Activated T-helper 17 cell treated with anti-CD3 and anti-CD28 coated beads, Interleukin-2, amount 50 U/mL, for 72 hours (primary cell): ENCODE results near the gene NPL. TPM values are rescaled to one million over a fixed set of nuclear protein-coding genes. Genes with fewer than 3 reads are reported as not detected.

Experiments used
- ATAC-seq: fragments of 150-1000 bp; cut with Tn5 transposase; replicated peaks from 2 replicates; pipeline ENCODE4 v1.10.0; 2021; ENCODE audit warnings: mild to moderate bottlenecking, moderate library complexity
- H3K27ac Mint-ChIP-seq: one replicate; pipeline ENCODE4 v1.8.0; 2022; ENCODE audit warnings: mixed read lengths
- H3K27me3 Mint-ChIP-seq: one replicate; pipeline ENCODE4 v1.8.0; 2022; ENCODE audit warnings: mixed read lengths
- H3K36me3 Mint-ChIP-seq: one replicate; pipeline ENCODE4 v1.8.0; 2022; ENCODE audit warnings: low read depth, mild to moderate bottlenecking, mixed read lengths
- H3K4me1 Mint-ChIP-seq: one replicate; pipeline ENCODE4 v1.8.0; 2022; ENCODE audit warnings: mixed read lengths
- H3K4me3 Mint-ChIP-seq: one replicate; pipeline ENCODE4 v1.8.0; 2022; ENCODE audit warnings: mild to moderate bottlenecking, mixed read lengths
- H3K9me3 Mint-ChIP-seq: one replicate; pipeline ENCODE4 v1.8.0; 2022; ENCODE audit warnings: mixed read lengths
- total RNA-seq, 2 donors: library from RNA; stranded (reverse); gene quantifications; one replicate each; pipeline ENCODE4 v1.2.3, GENCODE V29; 2022

The NPL gene
- total RNA-seq, 2 donors from 2014 or later: 0.90 to 1.4 TPM

DNA sequence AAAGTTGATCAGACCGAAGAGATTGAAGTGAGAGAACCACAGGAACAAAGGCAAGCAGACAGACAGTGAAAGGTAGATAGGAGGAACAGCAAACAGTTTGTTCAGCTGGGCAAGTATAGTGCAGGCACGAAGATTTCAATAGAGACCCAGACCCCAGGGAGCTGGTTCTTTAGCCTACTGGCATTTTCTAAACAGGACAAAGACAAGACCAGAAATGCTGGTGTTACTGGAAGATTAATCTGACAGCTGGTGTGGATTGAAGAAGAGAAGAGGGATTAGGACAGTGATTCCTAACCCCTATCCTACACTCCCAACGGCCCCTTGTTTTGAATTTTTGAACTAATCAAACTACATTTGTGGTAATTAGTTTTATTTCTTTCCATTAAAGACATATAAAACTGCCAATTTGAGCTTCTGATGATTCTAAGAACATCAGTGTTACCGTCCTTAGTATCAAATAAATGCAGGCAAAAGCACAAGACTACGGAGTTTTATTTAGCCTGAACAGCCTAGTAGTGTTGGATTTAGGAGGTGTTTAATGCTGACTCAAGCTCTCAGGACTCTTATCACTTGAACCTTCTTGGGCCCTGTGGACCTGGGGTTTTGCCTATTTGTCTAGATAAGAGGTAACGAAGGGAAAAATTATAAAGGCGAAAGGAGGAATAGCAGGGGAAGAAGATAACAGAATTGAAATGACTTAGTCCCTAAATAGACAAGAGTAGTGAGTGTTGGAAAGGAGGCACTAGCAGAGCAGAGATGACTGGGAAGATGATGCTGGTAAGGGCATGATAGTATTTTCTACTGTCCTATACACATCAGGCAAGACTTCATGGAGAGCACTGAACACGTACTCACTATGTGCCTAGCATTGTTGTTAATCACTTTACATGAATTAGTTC is 2.0 kb downstream of the NPL start:
- no peak for ATAC-seq
- no peak overlapping the region for H3K27ac Mint-ChIP-seq
- H3K9me3 Mint-ChIP-seq: no peaks in the 10 kb centered on the region
- no peak overlapping the region for H3K4me3 Mint-ChIP-seq
- no peaks in the 10 kb centered on the region for H3K4me1 Mint-ChIP-seq
- H3K36me3 Mint-ChIP-seq: no peaks in the 10 kb centered on the region
- H3K27me3 Mint-ChIP-seq: no peaks in the 10 kb centered on the region

DNA sequence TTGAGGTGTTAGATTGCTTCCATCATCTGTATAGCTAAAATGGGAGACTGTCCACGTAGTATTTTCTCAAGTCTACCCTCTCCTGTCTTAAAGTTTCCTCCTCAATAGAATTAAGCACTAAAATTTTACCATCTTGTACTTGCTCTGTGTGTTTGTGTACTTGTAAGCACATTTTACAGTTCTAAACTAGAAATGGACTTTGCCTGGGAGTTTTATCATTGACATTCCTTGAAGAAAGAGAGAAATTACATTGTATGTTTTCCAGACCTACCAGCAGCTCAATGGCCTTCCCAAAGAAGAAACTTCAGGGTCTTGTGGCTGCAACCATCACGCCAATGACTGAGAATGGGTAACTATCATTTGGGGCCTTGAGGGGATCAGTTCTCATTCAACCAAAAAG is 4.5 kb downstream of the NPL start:
- ATAC-seq: no peak
- H3K27ac Mint-ChIP-seq: no peak overlapping the region

DNA sequence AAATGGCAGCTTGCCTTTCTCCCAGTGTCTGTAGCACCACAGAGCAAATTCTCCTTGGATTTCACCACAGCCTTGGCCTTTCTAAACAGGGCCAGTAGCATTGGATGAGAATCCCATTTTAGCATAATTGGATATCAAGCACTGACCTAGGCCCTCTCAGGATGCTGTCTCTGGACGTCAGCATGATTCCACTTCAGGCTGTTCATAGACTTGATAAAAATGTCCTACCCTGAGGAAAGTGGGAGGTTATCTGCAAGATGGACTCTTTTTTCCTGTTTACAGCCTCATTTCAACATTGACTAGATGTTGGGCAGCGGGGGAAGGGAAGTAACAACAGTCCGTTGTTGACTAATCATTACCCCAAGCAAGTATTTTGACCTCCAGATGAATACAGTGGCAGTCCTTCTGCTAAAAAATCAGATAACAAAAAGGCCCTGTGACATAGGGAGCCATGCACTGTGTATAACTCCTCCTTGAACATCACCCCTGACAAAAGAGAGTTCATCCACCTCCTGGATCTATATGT is 5.2 kb downstream of the NPL start:
- H3K27ac Mint-ChIP-seq: no peak overlapping the region
- H3K36me3 Mint-ChIP-seq: no peaks in the 10 kb centered on the region
- no peak overlapping the region for H3K4me3 Mint-ChIP-seq
- no peak for ATAC-seq
- no peaks in the 10 kb centered on the region for H3K9me3 Mint-ChIP-seq
- H3K4me1 Mint-ChIP-seq: no peaks in the 10 kb centered on the region
- H3K27me3 Mint-ChIP-seq: no peaks in the 10 kb centered on the region

More for the DNA sequence above, 4.5 kb downstream of the NPL start:
- Mint-ChIP-seq H3K4me1 (no peaks in the 10 kb centered on the region), H3K4me3 (no peak overlapping the region), H3K9me3 (no peaks in the 10 kb centered on the region), H3K27me3 (no peaks in the 10 kb centered on the region), H3K36me3 (no peaks in the 10 kb centered on the region)

DNA sequence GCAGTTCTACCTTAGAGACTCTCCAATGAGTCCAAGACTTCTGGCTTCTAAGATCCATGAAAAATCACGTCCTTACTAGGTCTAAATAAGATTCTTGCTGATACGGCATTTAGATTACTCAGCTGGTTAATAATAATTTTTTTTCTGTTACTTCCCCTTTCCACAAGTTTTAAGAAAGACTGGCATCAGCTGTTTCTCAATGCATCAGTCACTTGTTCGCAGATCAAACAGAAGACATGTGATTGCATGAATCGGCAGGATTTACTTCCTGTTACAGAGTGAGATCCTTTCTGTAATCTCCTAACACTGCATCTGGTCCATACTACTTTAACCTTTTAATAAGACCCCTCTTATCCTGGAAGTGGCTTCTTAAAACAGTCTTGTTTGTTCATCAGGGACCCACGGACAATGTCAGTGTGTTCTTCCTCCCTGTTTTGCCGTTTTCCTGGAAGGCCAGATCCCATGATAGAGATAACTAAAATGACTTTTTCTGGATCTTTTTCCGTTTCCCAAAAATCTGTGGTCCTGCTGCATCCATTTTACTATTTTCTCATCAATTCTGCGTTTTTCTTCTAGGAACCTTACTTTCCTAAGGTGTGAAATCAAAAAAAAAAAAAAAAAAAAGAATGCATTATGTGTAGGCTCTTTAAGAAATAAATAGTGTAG is 6.1 kb downstream of the NPL start:
- no peak overlapping the region for H3K4me3 Mint-ChIP-seq
- no peaks in the 10 kb centered on the region for H3K36me3 Mint-ChIP-seq
- ATAC-seq: no peak

DNA sequence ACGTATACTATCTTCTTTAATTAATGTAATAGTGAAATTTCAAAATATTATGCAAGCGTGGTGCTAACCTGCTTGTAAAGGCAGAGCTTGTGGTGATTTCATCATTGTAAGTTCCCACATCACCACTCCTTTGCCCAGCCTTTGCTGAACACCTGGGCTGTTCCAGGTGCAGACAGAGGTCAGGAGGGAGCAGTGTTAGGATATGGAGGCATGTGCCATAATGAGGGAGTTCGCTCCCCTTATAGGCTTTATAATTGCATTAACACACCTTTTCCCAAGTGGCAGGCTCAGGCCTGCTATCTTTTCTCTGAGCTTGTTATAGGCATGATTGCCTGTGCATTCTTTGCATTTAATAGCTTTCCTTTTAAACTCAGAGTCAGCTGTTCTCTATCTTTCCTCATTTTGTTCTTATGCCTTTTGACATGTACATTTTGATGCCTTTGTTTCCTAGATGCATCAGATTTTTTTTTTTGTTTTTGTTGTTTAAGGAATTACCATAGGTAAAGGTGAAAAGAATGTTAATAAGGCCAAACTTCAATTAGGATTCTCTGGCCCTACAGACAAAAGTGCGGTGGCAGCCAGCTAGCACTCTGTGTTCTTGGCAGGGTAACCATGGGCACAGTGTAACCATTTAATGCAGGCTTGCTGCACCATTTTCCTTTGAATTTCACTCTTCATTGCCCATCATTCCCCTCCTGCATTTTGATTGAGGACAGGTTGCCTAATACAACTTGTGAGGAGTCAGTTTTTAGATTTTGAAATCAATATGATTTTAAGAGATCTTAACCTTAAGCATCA is 12.6 kb downstream of the NPL start:
- no peaks in the 10 kb centered on the region for H3K9me3 Mint-ChIP-seq
- ATAC-seq: no peak
- no peak overlapping the region for H3K27ac Mint-ChIP-seq
- H3K27me3 Mint-ChIP-seq: no peaks in the 10 kb centered on the region
- no peak overlapping the region for H3K4me3 Mint-ChIP-seq
- peaks cover 8% of the 10 kb centered on the region for H3K36me3 Mint-ChIP-seq
- no peaks in the 10 kb centered on the region for H3K4me1 Mint-ChIP-seq

More for the DNA sequence above, 6.1 kb downstream of the NPL start:
- Mint-ChIP-seq H3K4me1 (no peaks in the 10 kb centered on the region), H3K27me3 (no peaks in the 10 kb centered on the region), H3K27ac (no peak overlapping the region), H3K9me3 (no peaks in the 10 kb centered on the region)

DNA sequence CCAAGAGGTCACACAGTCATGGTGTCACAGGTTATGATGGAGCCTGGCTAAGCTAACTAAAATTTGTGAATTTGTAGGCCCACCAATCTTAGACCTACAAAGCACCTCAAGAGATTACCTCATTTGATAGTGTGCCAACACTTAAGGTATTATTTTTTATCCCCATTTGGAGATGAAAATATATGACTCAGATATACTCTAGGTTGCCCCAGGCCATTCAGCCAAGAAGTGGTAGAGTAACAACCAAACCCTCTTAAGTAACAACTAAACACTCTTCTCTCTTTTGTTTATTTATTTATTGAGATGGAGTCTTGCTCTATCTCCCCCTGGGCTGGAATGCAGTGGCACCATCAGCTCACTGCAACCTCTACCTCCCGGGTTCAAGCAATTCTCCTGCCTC is 14.3 kb downstream of the NPL start:
- ATAC-seq: no peak
- Mint-ChIP-seq H3K4me1 (no peaks in the 10 kb centered on the region), H3K9me3 (no peaks in the 10 kb centered on the region), H3K4me3 (no peak overlapping the region), H3K36me3 (peaks cover 9% of the 10 kb centered on the region), H3K27me3 (no peaks in the 10 kb centered on the region), H3K27ac (no peak overlapping the region)

DNA sequence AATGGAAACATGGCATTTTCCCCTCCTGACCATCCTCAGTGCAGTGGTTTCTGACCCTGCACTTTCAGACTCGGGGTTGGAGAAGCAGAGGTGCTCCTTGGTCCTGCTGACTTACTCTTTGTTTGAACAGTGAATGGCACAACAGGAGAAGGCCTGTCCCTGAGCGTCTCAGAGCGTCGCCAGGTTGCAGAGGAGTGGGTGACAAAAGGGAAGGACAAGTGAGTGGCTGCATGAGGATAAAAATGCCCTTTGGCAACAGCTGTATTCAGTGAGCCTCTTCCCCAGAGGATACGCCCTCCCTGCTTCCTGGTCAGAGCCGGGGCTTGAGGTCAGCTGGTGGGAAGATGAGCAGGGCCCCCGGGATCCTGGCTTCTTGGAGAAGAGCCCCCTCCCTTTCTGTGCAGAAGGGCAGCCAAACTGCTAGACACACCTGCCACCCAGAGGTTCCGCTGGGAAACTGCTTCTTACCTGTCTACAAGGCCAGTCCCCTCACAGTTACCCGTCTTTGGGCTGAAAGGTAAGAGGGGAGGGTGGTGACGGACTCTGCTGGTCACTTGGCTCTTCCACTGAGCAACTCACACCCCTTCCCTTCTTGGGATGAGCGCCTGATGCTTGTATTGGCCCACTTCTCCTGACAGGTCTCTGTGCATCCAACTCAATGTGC is 16.6 kb downstream of the NPL start:
- no peak overlapping the region for H3K27ac Mint-ChIP-seq
- peaks cover 9% of the 10 kb centered on the region for H3K36me3 Mint-ChIP-seq
- no peaks in the 10 kb centered on the region for H3K4me1 Mint-ChIP-seq
- H3K27me3 Mint-ChIP-seq: no peaks in the 10 kb centered on the region
- no peaks in the 10 kb centered on the region for H3K9me3 Mint-ChIP-seq
- H3K4me3 Mint-ChIP-seq: no peak overlapping the region
- no peak for ATAC-seq

DNA sequence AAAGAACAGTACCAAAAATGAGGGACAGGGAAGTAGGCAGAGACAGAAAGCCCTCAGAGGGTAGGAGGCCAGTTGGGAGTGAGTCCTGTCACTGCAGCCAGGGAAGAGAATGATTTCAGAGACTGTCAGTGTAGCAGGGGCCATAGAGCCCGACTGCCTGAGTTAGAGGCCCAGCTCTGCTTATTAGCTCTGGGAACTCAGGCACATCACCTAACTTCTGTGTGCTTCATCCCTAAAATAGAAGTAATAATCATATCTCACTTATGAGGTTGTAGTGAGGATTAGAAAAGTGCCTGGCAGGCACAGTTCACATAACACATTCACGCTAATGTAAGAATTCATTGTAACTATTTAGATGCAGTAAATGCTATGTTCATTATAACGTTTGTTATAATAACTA is 18.3 kb downstream of the NPL start:
- H3K36me3 Mint-ChIP-seq: peaks cover 9% of the 10 kb centered on the region
- H3K27me3 Mint-ChIP-seq: no peaks in the 10 kb centered on the region
- H3K9me3 Mint-ChIP-seq: no peaks in the 10 kb centered on the region
- H3K27ac Mint-ChIP-seq: no peak overlapping the region
- no peak overlapping the region for H3K4me3 Mint-ChIP-seq
- no peaks in the 10 kb centered on the region for H3K4me1 Mint-ChIP-seq
- ATAC-seq: no peak

DNA sequence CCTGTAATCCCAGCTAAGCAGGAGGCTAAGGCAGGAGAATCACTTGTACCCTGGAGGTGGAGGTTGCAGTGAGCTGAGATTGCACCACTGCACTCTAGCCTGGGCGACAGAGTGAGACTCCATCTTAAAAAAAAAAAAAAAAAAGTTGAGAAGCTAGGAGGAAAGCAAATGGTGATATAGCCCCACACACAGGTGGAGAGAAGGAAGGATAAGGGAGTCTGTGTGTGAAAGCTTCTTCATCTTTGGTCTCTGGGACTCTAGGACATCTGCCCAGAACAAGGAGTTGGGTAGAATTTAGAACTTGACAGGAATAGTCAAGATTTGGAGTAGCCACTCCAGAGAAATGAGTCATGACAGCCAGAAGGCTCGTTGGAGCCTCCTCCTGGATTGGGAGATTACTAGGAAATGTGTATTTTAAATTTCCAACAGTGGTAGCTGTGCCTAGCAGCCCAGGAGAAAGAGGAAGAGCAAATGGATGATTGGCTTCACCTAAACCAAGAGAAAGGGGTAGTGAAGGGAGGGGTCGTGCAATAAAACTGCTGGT is 19.9 kb downstream of the NPL start:
- no peak for ATAC-seq
- H3K27ac Mint-ChIP-seq: no peak overlapping the region
- no peaks in the 10 kb centered on the region for H3K27me3 Mint-ChIP-seq
- no peaks in the 10 kb centered on the region for H3K4me1 Mint-ChIP-seq
- no peaks in the 10 kb centered on the region for H3K9me3 Mint-ChIP-seq
- peaks cover 9% of the 10 kb centered on the region for H3K36me3 Mint-ChIP-seq
- no peak overlapping the region for H3K4me3 Mint-ChIP-seq

DNA sequence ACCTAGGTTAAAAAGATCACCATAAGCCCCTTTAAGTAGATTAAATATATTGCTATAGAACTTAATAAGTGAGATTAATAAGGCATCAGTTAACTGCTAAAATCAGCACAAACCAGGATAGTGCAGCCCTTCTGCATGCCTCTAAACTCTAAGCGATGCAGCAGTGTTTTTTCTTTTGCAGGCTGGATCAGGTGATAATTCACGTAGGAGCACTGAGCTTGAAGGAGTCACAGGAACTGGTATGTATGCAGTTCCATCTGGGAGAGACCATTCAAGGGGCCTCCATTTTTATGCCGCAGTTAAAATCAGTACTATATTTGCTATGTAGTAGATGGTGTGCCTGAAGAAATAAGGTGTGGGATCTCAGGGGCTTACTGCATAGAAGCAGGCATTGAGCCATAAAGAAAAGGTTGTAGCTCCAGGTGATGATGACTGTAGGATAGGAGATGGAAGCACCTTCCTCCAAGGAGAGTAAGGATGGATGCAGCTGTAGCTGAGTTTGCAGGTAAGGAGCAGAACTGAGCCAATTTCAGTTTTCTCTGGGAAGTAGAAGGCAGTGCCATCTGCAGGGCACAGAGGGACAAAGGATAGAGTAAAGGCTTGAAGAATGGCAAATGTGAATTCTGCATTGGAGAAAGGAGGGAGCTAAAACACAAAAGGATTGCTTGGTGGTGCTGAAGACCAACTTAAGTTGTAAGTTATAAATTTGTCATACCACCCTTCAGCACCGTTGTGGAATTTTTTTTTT is 22.6 kb downstream of the NPL start:
- ATAC-seq: no peak
- Mint-ChIP-seq H3K4me3 (no peak overlapping the region), H3K4me1 (no peaks in the 10 kb centered on the region), H3K27me3 (no peaks in the 10 kb centered on the region), H3K27ac (no peak overlapping the region), H3K36me3 (peaks cover 10% of the 10 kb centered on the region), H3K9me3 (no peaks in the 10 kb centered on the region)

DNA sequence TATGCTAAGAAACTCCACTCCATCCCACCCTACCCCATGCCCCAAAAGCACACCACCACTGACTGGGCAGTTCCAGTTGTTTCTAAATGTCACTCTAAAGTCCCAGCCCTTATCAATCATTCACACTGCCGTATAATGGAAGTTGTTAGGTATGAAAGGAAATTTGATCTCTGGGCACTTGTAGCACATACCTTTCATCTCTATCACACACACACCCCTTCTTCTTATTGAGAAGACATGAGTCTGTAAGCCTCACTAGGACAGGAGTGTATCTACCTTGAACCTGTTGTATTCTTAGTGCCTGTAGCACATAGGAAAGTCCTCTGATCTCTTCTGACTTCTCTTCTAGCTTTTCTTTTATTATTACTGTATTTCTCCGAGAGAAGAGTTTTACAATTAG is 27.3 kb downstream of the NPL start:
- H3K4me3 Mint-ChIP-seq: no peak overlapping the region
- no peak for ATAC-seq
- peaks cover 24% of the 10 kb centered on the region for H3K36me3 Mint-ChIP-seq
- no peak overlapping the region for H3K27ac Mint-ChIP-seq
- no peaks in the 10 kb centered on the region for H3K27me3 Mint-ChIP-seq
- no peaks in the 10 kb centered on the region for H3K4me1 Mint-ChIP-seq
- no peaks in the 10 kb centered on the region for H3K9me3 Mint-ChIP-seq

DNA sequence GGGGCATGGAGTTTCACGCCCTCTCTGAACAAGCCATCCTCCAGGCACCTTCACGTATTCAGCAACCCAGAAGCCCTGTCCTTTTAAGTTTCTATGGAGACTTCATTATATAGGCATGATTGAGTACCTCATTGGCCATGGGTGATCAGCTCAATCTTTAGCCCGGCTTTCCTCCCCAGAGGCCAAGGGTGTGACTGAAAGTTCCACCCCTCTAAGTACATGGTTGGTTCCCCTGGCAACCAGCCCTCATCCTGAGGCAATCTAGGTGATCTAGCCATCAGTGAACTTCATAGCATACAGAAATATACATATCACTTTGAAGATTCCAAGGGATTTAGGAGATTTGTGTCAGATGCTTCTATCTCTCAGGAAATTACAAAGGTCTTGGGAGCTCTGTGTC is 28.2 kb downstream of the NPL start:
- Mint-ChIP-seq H3K4me1 (no peaks in the 10 kb centered on the region), H3K9me3 (no peaks in the 10 kb centered on the region)
- ATAC-seq: no peak

DNA sequence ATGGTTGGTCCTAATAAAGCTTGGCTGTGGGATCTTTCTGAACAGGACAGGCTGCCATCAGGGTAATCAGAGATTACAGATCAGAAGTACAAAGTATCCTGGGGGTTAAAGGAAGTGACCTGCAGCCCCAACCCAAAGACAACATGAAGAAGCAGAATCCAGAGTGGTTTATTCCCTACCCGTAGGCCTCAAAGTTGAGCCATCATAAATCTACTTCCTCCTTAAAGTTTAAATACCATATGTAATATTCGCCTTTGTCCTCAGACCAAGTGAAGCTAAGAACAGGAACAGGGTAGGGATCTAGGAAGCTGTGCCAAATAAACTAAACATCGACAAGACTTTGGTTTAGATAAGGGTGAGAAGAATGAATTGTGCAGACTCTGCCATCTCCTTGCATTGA is 33.6 kb downstream of the NPL start:
- H3K36me3 Mint-ChIP-seq: peaks cover 7% of the 10 kb centered on the region
- no peaks in the 10 kb centered on the region for H3K4me1 Mint-ChIP-seq
- no peak overlapping the region for H3K4me3 Mint-ChIP-seq
- no peak overlapping the region for H3K27ac Mint-ChIP-seq
- no peaks in the 10 kb centered on the region for H3K27me3 Mint-ChIP-seq
- H3K9me3 Mint-ChIP-seq: no peaks in the 10 kb centered on the region
- ATAC-seq: no peak

More for the DNA sequence above, 28.2 kb downstream of the NPL start:
- no peak overlapping the region for H3K27ac Mint-ChIP-seq
- peaks cover 24% of the 10 kb centered on the region for H3K36me3 Mint-ChIP-seq
- H3K4me3 Mint-ChIP-seq: no peak overlapping the region
- no peaks in the 10 kb centered on the region for H3K27me3 Mint-ChIP-seq
